GM12873 (cell line): ENCODE data around the gene PCID2.
A peak's percentile ranks its signal among the peaks of the same experiment; 100 is the strongest.

ENCODE experiments used
- TF ChIP-seq, protein P1 (sequence below): IDR thresholded peaks from 2 replicates; pipeline ENCODE4 v1.5.1; 2012; ENCODE audit warnings: low read depth, mild to moderate bottlenecking, moderate library complexity, low read length, control low read depth; ENCODE audit not compliant: insufficient read depth; ENCODE audit errors: missing control alignments

Gene PCID2

DNA sequence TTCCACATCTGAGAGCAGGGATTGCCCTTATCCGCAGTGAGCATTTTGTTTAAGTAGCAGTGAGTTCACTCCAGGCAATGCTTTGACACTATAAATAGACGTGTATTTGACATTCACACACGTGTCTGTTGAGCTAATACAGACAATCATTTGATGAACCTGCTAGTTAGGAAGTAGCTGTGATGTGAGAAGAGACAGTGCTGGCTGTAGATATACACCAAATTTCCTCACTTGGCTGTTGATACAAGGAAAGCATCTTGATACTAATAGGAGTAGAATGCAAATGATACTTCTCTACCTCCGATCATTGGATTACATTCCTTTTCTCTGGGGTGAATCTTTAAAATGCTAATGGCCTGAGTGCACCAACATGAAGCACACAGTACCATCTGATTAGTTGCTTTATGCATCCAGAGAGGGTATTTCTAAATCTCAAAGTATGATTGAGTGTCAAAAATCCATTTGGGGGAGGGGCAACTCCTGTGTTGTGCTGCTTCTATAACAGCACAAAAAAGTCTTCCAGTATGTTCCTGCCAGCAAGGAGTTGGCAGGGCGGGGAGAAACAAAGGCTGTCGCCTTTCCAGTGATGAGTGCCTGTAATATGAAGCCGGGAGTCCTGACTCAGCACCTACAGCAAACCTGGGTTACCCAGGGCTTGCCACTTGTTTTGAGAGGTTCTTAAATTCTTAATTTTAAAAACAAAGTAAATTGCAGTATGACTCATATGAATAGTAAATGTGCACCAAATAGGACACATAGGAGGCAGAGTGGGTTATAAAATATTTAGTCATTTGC is 8.0 kb upstream of the PCID2 start:
- TF ChIP-seq, protein P1, sequence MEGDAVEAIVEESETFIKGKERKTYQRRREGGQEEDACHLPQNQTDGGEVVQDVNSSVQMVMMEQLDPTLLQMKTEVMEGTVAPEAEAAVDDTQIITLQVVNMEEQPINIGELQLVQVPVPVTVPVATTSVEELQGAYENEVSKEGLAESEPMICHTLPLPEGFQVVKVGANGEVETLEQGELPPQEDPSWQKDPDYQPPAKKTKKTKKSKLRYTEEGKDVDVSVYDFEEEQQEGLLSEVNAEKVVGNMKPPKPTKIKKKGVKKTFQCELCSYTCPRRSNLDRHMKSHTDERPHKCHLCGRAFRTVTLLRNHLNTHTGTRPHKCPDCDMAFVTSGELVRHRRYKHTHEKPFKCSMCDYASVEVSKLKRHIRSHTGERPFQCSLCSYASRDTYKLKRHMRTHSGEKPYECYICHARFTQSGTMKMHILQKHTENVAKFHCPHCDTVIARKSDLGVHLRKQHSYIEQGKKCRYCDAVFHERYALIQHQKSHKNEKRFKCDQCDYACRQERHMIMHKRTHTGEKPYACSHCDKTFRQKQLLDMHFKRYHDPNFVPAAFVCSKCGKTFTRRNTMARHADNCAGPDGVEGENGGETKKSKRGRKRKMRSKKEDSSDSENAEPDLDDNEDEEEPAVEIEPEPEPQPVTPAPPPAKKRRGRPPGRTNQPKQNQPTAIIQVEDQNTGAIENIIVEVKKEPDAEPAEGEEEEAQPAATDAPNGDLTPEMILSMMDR: no peak

DNA sequence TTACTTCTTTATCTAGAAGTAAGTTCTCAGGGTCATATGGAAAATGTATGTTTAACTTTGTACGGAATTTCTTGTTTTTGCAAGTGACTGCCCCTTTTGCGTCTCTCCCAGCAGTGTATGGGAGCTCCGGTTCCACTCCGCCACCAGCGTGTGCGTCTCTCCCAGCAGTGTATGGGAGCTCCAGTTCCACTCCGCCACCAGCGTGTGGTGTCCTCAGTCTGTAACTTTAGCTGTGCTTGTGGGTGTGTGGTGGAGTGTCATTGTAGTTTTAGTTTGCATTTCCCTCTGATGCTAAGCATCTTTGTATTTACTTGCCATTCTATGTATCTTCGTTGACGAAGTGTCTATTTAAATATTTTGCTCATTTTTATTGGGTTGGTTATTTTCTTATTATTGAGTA is 3.3 kb upstream of the PCID2 start:
- TF ChIP-seq, protein P1: peak; percentile 34

DNA sequence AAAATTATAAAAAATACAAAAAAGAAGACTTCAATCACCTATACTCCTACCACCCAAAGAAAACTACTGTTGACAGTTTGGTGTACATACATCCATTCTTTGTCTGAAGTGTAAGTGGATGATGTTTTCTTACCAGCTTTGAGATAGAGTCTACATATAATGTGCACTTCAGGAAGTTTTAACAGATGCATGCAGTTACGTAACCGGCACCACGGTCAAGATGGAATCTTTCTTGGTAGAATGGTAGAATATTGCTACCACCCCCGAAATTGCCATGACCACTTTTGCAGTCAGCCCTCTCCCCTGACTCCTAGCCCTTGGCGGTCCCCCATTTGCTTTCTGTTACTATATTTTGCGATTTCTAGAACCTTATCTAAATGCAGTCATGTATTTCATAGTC is 2.4 kb upstream of the PCID2 start:
- TF ChIP-seq, protein P1: no peak

DNA sequence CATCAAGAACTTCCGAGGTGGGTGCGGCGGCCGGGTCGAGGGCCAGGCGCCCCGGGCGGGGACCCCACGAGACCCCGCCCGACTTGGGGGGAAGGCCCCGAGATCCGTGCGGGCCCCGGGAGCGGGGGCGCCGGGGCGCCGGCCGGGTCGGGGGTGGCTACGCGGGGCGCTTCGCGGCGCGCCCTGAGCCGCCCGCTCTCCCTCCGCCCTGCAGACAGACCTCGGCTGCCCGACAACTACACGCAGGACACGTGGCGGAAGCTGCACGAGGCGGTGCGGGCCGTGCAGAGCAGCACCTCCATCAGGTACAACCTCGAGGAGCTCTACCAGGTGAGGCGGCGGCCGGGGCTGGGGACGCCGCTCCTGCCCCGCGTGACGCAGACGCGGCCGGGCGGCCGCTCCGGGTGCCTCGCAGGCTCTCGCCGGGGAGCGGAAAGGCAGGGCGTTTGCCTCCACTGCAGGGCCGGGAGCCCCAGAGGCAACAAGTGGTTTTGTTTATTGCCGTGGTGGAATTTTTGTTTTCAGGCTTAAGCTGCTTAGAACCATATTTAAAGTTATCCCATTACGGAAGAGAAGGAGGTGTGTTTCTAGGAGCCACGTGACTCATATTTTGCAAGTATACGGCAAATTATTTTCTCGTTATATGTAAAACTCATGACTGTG is 1.4 kb upstream of the PCID2 start:
- TF ChIP-seq, protein P1: no peak

DNA sequence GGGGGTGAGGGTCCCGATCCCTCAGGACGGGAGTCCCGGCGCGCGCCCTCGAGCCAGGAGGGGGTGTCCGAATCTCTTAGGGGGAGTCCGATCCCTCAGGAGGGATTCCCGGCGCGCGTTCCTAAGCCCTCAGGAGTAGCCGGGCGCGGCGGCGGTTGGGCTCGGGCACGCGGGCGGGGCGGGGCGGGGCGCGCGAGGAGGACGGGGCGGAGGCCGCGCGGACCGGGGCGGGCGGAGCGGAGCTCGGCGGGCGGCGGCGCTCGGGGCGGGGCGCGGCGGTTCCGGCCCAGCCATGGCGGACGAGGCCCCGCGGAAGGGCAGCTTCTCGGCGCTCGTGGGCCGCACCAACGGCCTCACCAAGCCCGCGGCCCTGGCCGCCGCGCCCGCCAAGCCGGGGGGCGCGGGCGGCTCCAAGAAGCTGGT is 878 bp upstream of the PCID2 start, which contains the start of gene CUL4A:
Gene CUL4A, plus strand, starts transcription at position 278 of the 423 bp plus-strand sequence. Its CDS starts 15 bp downstream, at position 293.
- TF ChIP-seq, protein P1: no peak

DNA sequence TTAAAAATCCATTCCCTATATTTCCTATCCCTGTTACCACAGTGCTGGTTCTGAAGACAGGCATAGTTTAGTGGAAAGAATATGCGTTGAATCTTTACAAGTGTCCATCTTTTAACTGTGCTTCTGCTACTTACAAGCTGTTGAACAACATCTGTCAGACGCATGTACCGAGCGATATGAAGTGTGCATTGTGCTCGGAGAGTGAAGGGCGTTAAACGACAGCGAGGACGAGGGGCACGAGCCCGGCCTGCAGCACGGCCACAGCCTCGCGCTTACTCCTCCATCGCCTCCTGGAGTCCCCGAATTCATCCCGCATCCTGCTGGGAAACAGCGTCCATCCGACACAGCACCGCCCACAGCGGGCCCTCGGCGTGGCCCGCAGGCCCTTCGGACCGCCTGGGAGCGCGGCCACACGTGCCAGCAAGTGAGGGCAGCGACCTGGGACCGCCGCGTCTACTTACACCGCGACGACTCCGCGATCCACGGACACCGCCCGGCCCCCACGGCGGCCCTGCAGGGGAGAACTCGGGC is 514 bp downstream of the PCID2 start:
- TF ChIP-seq, protein P1: no peak

DNA sequence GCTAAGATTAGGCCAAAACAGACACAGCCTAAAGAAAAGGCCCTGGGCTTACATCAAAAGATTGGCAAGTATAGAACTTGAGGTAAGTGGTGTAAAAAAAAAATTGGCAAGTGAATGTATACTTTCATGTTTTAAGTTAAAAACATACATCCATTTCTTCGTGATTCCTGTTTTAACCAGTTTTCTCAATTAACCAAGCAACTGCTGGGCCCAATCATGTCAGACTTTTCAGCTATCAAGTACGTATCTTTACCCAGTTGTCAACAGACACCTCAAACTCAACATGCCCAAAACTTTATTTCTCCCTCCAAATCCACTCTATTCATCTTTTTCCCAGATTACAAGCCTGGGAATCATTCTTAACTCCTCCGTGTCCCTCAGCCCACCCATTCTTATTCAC is 1.0 kb downstream of the PCID2 start:
- TF ChIP-seq, protein P1: no peak
